DND-41 (cell line): ENCODE measurements around the gene NCAPD3.

Source experiments
- EZH2 ChIP-seq: IDR thresholded peaks from 3 replicates; pipeline ENCODE4 v1.6.1; 2012; ENCODE audit warnings: borderline replicate concordance, low read depth, mild to moderate bottlenecking, moderate library complexity, low read length, inconsistent platforms; ENCODE audit not compliant: severe bottlenecking
- TF ChIP-seq, protein P1 (sequence below): IDR thresholded peaks from 2 replicates; pipeline ENCODE4 v1.5.1; 2012; ENCODE audit warnings: borderline replicate concordance, low read length, moderate library complexity, mild to moderate bottlenecking; ENCODE audit not compliant: poor library complexity, severe bottlenecking; ENCODE audit errors: extremely low read depth

DNA sequence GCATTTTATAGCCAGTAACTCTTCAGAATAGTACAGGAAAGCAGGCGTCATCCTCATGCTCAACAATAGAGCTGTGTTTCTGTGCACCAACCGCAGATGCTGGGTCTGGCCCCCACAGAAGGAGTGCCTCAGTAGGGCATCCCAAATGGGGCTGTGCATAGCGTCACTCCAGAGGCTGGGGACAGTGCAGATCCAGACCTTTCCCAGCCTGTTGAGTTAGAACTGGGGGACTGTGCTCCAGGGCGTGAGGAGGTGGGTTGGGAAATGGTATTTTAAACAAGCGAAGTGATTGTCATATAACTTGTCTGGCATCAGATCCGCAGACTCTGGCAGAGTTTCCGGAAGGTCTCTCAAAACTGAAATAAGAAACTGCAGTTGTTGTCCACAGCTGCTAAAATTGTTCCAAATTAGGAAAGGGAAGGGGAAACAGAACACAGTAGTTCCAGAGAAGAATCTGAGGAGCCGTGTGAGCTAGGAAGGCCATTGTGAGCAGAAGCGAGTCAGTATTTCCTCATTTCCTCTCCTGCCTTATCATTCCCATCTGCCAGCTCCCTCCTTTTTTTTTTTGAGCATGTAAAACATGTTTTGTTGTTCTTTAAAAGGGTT, 102.7 kb downstream of the NCAPD3 start:
- TF ChIP-seq, protein P1, sequence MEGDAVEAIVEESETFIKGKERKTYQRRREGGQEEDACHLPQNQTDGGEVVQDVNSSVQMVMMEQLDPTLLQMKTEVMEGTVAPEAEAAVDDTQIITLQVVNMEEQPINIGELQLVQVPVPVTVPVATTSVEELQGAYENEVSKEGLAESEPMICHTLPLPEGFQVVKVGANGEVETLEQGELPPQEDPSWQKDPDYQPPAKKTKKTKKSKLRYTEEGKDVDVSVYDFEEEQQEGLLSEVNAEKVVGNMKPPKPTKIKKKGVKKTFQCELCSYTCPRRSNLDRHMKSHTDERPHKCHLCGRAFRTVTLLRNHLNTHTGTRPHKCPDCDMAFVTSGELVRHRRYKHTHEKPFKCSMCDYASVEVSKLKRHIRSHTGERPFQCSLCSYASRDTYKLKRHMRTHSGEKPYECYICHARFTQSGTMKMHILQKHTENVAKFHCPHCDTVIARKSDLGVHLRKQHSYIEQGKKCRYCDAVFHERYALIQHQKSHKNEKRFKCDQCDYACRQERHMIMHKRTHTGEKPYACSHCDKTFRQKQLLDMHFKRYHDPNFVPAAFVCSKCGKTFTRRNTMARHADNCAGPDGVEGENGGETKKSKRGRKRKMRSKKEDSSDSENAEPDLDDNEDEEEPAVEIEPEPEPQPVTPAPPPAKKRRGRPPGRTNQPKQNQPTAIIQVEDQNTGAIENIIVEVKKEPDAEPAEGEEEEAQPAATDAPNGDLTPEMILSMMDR = no peak
- TF ChIP-seq EZH2 = no peak
